Measurements from ENCODE around the gene MYRIP.

DNA sequence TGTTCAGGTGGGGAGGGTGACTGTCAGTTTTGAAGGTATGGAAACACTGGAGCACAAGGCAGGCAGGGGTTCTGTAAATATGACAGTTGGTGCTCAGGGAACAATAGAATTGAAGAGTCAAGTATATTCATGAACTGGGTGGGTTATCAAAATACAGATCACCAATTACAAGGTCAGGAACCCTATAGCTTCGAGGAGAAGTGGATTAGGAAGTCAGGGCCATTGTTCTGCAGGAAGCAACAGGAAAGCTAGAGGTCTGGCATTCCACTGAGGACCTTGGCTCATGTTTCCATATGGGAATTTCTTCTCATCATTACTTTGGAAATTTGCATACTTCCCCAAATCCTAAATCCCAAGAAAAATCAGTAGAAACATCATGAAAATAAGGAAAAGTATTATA, 125.9 kb downstream of the MYRIP start:
- TF ChIP-seq CTCF (IDR thresholded peaks at IDR 0.05) (no peak), POLR2A (IDR thresholded peaks at IDR 0.05) (no peak)
